ENCODE measurements around the gene ADAMTS14. TPM values are rescaled to one million over a fixed set of nuclear protein-coding genes. Genes with fewer than 3 reads are reported as not detected.

The ADAMTS14 gene
- total RNA-seq, 2 experiments from 2014 or later: 0.03 TPM; not detected in 1

GRCh38 chr10:70660722-70661121 lies 11.6 kb upstream of the ADAMTS14 start:
- Histone ChIP-seq H3K4me1 (ENCODE audit: insufficient read depth, low read length, poor library complexity, severe bottlenecking) (peaks cover 15% of the 10 kb centered on the region), H3K9me3 (ENCODE audit: low read length) (no peaks in the 10 kb centered on the region), H3K79me2 (ENCODE audit: insufficient read depth, low read depth, low read length) (no peaks in the 10 kb centered on the region), H3K4me3 (ENCODE audit: low read depth, low read length, poor library complexity, severe bottlenecking) (no peak overlapping the region), H2AFZ (ENCODE audit: low read length) (no peak overlapping the region), H4K20me1 (ENCODE audit: insufficient read depth, low read length) (no peaks in the 10 kb centered on the region), H3K36me3 (ENCODE audit: insufficient read depth, low read length) (no peaks in the 10 kb centered on the region), H3K4me2 (ENCODE audit: low read length) (no peak overlapping the region), H3K9me2 (ENCODE audit: insufficient read depth, low read length) (no peaks in the 10 kb centered on the region), H3K27ac (ENCODE audit: low read depth, low read length, poor library complexity, severe bottlenecking) (no peak overlapping the region)
- no peak for TF ChIP-seq CTCF (conservative IDR thresholded peaks at IDR 0.05; ENCODE audit: low read length)
- CTCF ChIA-PET (ENCODE audit: unreplicated experiment): no interaction called here
- POLR2A ChIA-PET: no interaction called here
- no TSS peak for BruUV-seq (replicated peaks)
- DNase-seq (ENCODE audit: low spot score): no peak
- intact Hi-C loops (cut with micrococcal nuclease; ENCODE audit: unreplicated experiment): no loop called here

GRCh38 chr10:70661623-70662361 lies 10.5 kb upstream of the ADAMTS14 start:
- H3K36me3 ChIP-seq (ENCODE audit: insufficient read depth, low read length): no peaks in the 10 kb centered on the region
- no peaks in the 10 kb centered on the region for H4K20me1 ChIP-seq (ENCODE audit: insufficient read depth, low read length)
- ChIA-PET CTCF (ENCODE audit: unreplicated experiment) (no interaction called here), POLR2A (no interaction called here)
- peaks cover 17% of the 10 kb centered on the region for H3K4me1 ChIP-seq (ENCODE audit: insufficient read depth, low read length, poor library complexity, severe bottlenecking)
- no peak overlapping the region for H3K4me3 ChIP-seq (ENCODE audit: low read depth, low read length, poor library complexity, severe bottlenecking)
- intact Hi-C loops (cut with micrococcal nuclease; ENCODE audit: unreplicated experiment): no loop called here
- no peak for DNase-seq (ENCODE audit: low spot score)
- no peaks in the 10 kb centered on the region for H3K79me2 ChIP-seq (ENCODE audit: insufficient read depth, low read depth, low read length)
- H3K27ac ChIP-seq (ENCODE audit: low read depth, low read length, poor library complexity, severe bottlenecking): no peak overlapping the region
- H3K4me2 ChIP-seq (ENCODE audit: low read length): no peak overlapping the region
- no peaks in the 10 kb centered on the region for H3K9me3 ChIP-seq (ENCODE audit: low read length)
- TF ChIP-seq CTCF (conservative IDR thresholded peaks at IDR 0.05; ENCODE audit: low read length) (no peak), EZH2phosphoT487 (IDR thresholded peaks at IDR 0.05; ENCODE audit: borderline replicate concordance, low read depth, low read length) (no peak)
- no peaks in the 10 kb centered on the region for H3K9me2 ChIP-seq (ENCODE audit: insufficient read depth, low read length)
- no peak overlapping the region for H2AFZ ChIP-seq (ENCODE audit: low read length)
- BruUV-seq (replicated peaks): no TSS peak

- no peak overlapping the region for H3K4me3 ChIP-seq (ENCODE audit: low read depth, low read length, poor library complexity, severe bottlenecking)
- intact Hi-C loops (cut with micrococcal nuclease; ENCODE audit: unreplicated experiment): no loop called here
- H2AFZ ChIP-seq (ENCODE audit: low read length): no peak overlapping the region
- no peak for TF ChIP-seq EZH2phosphoT487 (IDR thresholded peaks at IDR 0.05; ENCODE audit: borderline replicate concordance, low read depth, low read length)
- TF ChIP-seq CTCF (conservative IDR thresholded peaks at IDR 0.05; ENCODE audit: low read length): no peak
- no peak overlapping the region for H3K4me2 ChIP-seq (ENCODE audit: low read length)
- CTCF ChIA-PET (ENCODE audit: unreplicated experiment): no interaction called here
- no peaks in the 10 kb centered on the region for H3K79me2 ChIP-seq (ENCODE audit: insufficient read depth, low read depth, low read length)
- H3K27ac ChIP-seq (ENCODE audit: low read depth, low read length, poor library complexity, severe bottlenecking): no peak overlapping the region
- no peaks in the 10 kb centered on the region for H3K9me3 ChIP-seq (ENCODE audit: low read length)
- no TSS peak for BruUV-seq (replicated peaks)
- no peak for DNase-seq (ENCODE audit: low spot score)
- H3K36me3 ChIP-seq (ENCODE audit: insufficient read depth, low read length): no peaks in the 10 kb centered on the region
- POLR2A ChIA-PET: interaction anchor here (0.7 kb wide), 1 partner anchor 134 kb away, joined by 3 read pairs; no protein-coding TSS in a partner anchor
- H3K9me2 ChIP-seq (ENCODE audit: insufficient read depth, low read length): no peaks in the 10 kb centered on the region
- H3K4me1 ChIP-seq (ENCODE audit: insufficient read depth, low read length, poor library complexity, severe bottlenecking): peaks cover 17% of the 10 kb centered on the region
- H4K20me1 ChIP-seq (ENCODE audit: insufficient read depth, low read length): no peaks in the 10 kb centered on the region
Measured at GRCh38 chr10:70662362-70663220, 9.7 kb upstream of the ADAMTS14 start.

Measured in OCI-LY7 (cell line).